HCT116 (cell line): ENCODE data around the gene SLC30A7. TPM values are rescaled to one million over a fixed set of nuclear protein-coding genes. Genes with fewer than 3 reads are reported as not detected.

Source experiments
- ATAC-seq: fragments of 200-7000 bp; cut with Tn5 transposase; 2 replicates; pipeline ENCODE4 v1.9.1; 2020; ENCODE audit warnings: mild to moderate bottlenecking, moderate library complexity
- BruUV-seq: library from RNA; stranded (reverse); fragments of 400-500 nt; replicated peaks from 2 replicates; lab custom pipeline; 2021; lab: Mats Ljungman, UMichigan
- CTCF ChIA-PET: fragments of 300-600 bp; sonication (Branson Sonifier 250); formaldehyde crosslinking; loops from one replicate; lab custom pipeline; 2021; ENCODE audit warnings: antibody characterized with exemption; lab: Charles Lee
- POLR2A ChIA-PET: fragments of 300-600, 350-600 bp; sonication (Branson Sonifier 250); formaldehyde crosslinking; loops from one replicate; lab custom pipeline; 2021; ENCODE audit warnings: antibody characterized with exemption; lab: Charles Lee
- RAD21 ChIA-PET, 2 experiments: fragments of 300-600 bp; sonication (Branson Sonifier 250); formaldehyde crosslinking; loops; one replicate each; lab custom pipeline; 2023; ENCODE audit warnings: low total read pairs in 2 of 2; ENCODE audit not compliant: uncharacterized antibody in 2 of 2, unreplicated experiment in 2 of 2, low non-redundant PET in 1 of 2; lab: Charles Lee
- DNase-seq: peaks from one replicate; pipeline ENCODE4 v3.0.0-alpha.2; 2010; ENCODE audit warnings: low read depth, low spot score
- H2AFZ ChIP-seq: fragments of 200-600 bp; shearing (Covaris generic), sonication (generic); 2 replicates; pipeline ENCODE4 v1.6.1; 2017; ENCODE audit warnings: low read depth, mixed run types, mixed read lengths, antibody characterized with exemption, low read length; ENCODE audit not compliant: poor library complexity, severe bottlenecking
- H3K27ac ChIP-seq: 2 replicates; pipeline ENCODE4 v1.5.1; 2012; ENCODE audit warnings: low read depth, low read length
- H3K27me3 ChIP-seq: fragments of 200-600 bp; sonication (generic); 2 replicates; pipeline ENCODE4 v1.6.1; 2016; ENCODE audit warnings: mixed run types, low read length, mixed read lengths; ENCODE audit not compliant: insufficient read depth
- H3K36me3 ChIP-seq, 2 experiments: fragments of 200-500 bp in 1 of 2; fragments of 200-600 bp in 1 of 2; sonication (Bioruptor generic) in 1 of 2; sonication (generic) in 1 of 2; 2 replicates each; pipeline versions ENCODE4 v1.5.1 to v1.6.1; 2014 to 2016; ENCODE audit warnings: low read length in 2 of 2, inconsistent platforms in 1 of 2, mixed read lengths in 1 of 2, mixed run types in 1 of 2; ENCODE audit not compliant: insufficient read depth in 2 of 2, control insufficient read depth in 1 of 2
- H3K4me1 ChIP-seq, 2 experiments: fragments of 200-600 bp in 1 of 2; sonication (generic) in 1 of 2; 2 replicates each; pipeline versions ENCODE4 v1.5.1 to v1.6.1; 2012 to 2017; ENCODE audit warnings: low read length in 2 of 2, inconsistent platforms in 1 of 2, mild to moderate bottlenecking in 1 of 2, mixed read lengths in 1 of 2, mixed run types in 1 of 2, moderate library complexity in 1 of 2; ENCODE audit not compliant: insufficient read depth in 2 of 2, control insufficient read depth in 1 of 2
- H3K4me2 ChIP-seq: fragments of 200-600 bp; sonication (generic); 2 replicates; pipeline ENCODE4 v1.6.1; 2017; ENCODE audit warnings: mixed run types, low read length, mixed read lengths
- H3K4me3 ChIP-seq, 2 experiments: fragments of 200-600 bp in 1 of 2; sonication (generic) in 1 of 2; replicated peaks in 1 of 2; 2 replicates each; pipeline ENCODE4 v1.5.1; 2011 to 2016; ENCODE audit warnings: low read length in 2 of 2, control low read depth in 1 of 2, low read depth in 1 of 2, mild to moderate bottlenecking in 1 of 2, mixed read lengths in 1 of 2, mixed run types in 1 of 2
- H3K79me2 ChIP-seq: fragments of 200-600 bp; sonication (generic); 2 replicates; pipeline ENCODE4 v1.6.1; 2017; ENCODE audit warnings: mild to moderate bottlenecking, mixed run types, low read length, moderate library complexity, mixed read lengths; ENCODE audit not compliant: insufficient read depth
- H3K9ac ChIP-seq: fragments of 200-600 bp; sonication (generic); 2 replicates; pipeline ENCODE4 v1.6.1; 2016; ENCODE audit warnings: low read length, mixed read lengths
- H3K9me2 ChIP-seq: fragments of 200-600 bp; sonication (generic), shearing (Covaris generic); 2 replicates; pipeline ENCODE4 v1.6.1; 2017; ENCODE audit warnings: mixed run types, mild to moderate bottlenecking, moderate library complexity; ENCODE audit not compliant: insufficient read depth
- H3K9me3 ChIP-seq, 2 experiments: fragments of 200-500 bp in 1 of 2; fragments of 200-600 bp in 1 of 2; sonication (Bioruptor generic) in 1 of 2; sonication (generic) in 1 of 2; 2 replicates each; pipeline ENCODE4 v1.6.1; 2014 to 2017; ENCODE audit warnings: low read length in 2 of 2, mixed read lengths in 2 of 2, inconsistent platforms in 1 of 2, low read depth in 1 of 2, mild to moderate bottlenecking in 1 of 2, mixed run types in 1 of 2, moderate library complexity in 1 of 2; ENCODE audit not compliant: control insufficient read depth in 1 of 2, insufficient read depth in 1 of 2
- H4K20me1 ChIP-seq: fragments of 200-600 bp; sonication (generic), shearing (Covaris generic); 2 replicates; pipeline ENCODE4 v1.6.1; 2017; ENCODE audit warnings: mixed run types, mild to moderate bottlenecking, moderate library complexity; ENCODE audit not compliant: insufficient read depth
- ATF3 ChIP-seq: IDR thresholded peaks from 2 replicates; pipeline ENCODE4 v1.6.1; 2012
- CBX3 ChIP-seq: IDR thresholded peaks from 2 replicates; pipeline ENCODE4 v1.6.1; 2012; ENCODE audit warnings: low read depth
- CEBPB ChIP-seq: IDR thresholded peaks from 2 replicates; pipeline ENCODE4 v1.6.1; 2012; ENCODE audit warnings: low read depth
- CTCF ChIP-seq, 3 experiments: fragments of 200-600 bp in 1 of 3; sonication (generic) in 1 of 3; IDR thresholded peaks in 2 of 3; conservative IDR thresholded peaks in 1 of 3; 2 replicates each; pipeline ENCODE4 v1.5.1; 2012 to 2017; ENCODE audit warnings: low read depth in 2 of 3, low read length in 2 of 3, antibody characterized with exemption in 1 of 3, borderline replicate concordance in 1 of 3, control low read depth in 1 of 3, mild to moderate bottlenecking in 1 of 3, mixed read lengths in 1 of 3, mixed run types in 1 of 3, moderate library complexity in 1 of 3; ENCODE audit not compliant: insufficient read depth in 1 of 3
- EGR1 ChIP-seq: IDR thresholded peaks from 2 replicates; pipeline ENCODE4 v1.6.1; 2012; ENCODE audit warnings: low read depth
- EZH2 ChIP-seq: fragments of 200-600 bp; sonication (generic); IDR thresholded peaks from 2 replicates; pipeline ENCODE4 v1.6.1; 2017; ENCODE audit warnings: antibody characterized with exemption, mixed run types
- EZH2phosphoT487 ChIP-seq: fragments of 200-600 bp; IDR thresholded peaks from 2 replicates; pipeline ENCODE4 v1.6.1; 2018; ENCODE audit warnings: antibody characterized with exemption, borderline replicate concordance
- FOSL1 ChIP-seq: IDR thresholded peaks from 2 replicates; pipeline ENCODE4 v1.6.1; 2012; ENCODE audit warnings: low read depth
- JUND ChIP-seq: IDR thresholded peaks from 2 replicates; pipeline ENCODE4 v1.6.1; 2012
- MAX ChIP-seq: IDR thresholded peaks from 2 replicates; pipeline ENCODE4 v1.6.1; 2012
- POLR2A ChIP-seq: IDR thresholded peaks from 2 replicates; pipeline ENCODE4 v1.7.0; 2011; ENCODE audit warnings: borderline replicate concordance; ENCODE audit not compliant: insufficient read depth, insufficient read length; ENCODE audit errors: extremely low read depth
- POLR2AphosphoS5 ChIP-seq: IDR thresholded peaks from 2 replicates; pipeline ENCODE4 v1.6.1; 2011; ENCODE audit warnings: mild to moderate bottlenecking, low read depth, low read length, moderate library complexity
- RAD21 ChIP-seq: IDR thresholded peaks from 2 replicates; pipeline ENCODE4 v1.6.1; 2012; ENCODE audit warnings: low read depth, mild to moderate bottlenecking
- REST ChIP-seq: IDR thresholded peaks from 2 replicates; pipeline ENCODE4 v1.6.1; 2012; ENCODE audit warnings: low read depth
- SIN3A ChIP-seq: IDR thresholded peaks from 2 replicates; pipeline ENCODE4 v1.6.1; 2012; ENCODE audit warnings: low read depth
- TCF7L2 ChIP-seq: IDR thresholded peaks from 2 replicates; pipeline ENCODE4 v1.7.0; 2011; ENCODE audit warnings: borderline replicate concordance, inconsistent platforms; ENCODE audit not compliant: insufficient read depth, insufficient read length; ENCODE audit errors: extremely low read depth
- YY1 ChIP-seq: IDR thresholded peaks from 2 replicates; pipeline ENCODE4 v1.6.1; 2011; ENCODE audit warnings: low read length, low read depth, moderate library complexity, mild to moderate bottlenecking; ENCODE audit not compliant: insufficient replicate concordance; ENCODE audit errors: extremely low read depth
- ZBTB33 ChIP-seq: IDR thresholded peaks from 2 replicates; pipeline ENCODE4 v1.6.1; 2011; ENCODE audit warnings: mild to moderate bottlenecking, low read length, moderate library complexity; ENCODE audit not compliant: insufficient replicate concordance; ENCODE audit errors: extremely low read depth
- ZFX ChIP-seq: fragments of 450-650 bp; IDR thresholded peaks from 2 replicates; pipeline ENCODE4 v1.6.1; 2017
- ZNF274 ChIP-seq: fragments of 200-500 bp; sonication (Bioruptor generic); IDR thresholded peaks from 2 replicates; pipeline ENCODE4 v1.6.1; 2014; ENCODE audit warnings: mild to moderate bottlenecking, low read depth, low read length, inconsistent platforms
- intact Hi-C: fragments of 100-400 bp; cut with micrococcal nuclease; formaldehyde crosslinking; loops from 2 replicates; pipeline ENCODE4 v1.10.0; 2022
- total RNA-seq: library from RNA; stranded (reverse); gene quantifications from one replicate; pipeline ENCODE4 v1.2.1, GENCODE V29; 2021; ENCODE audit not compliant: unreplicated experiment

The SLC30A7 gene
- total RNA-seq, 1 experiment from 2014 or later: 23.3 TPM

GRCh38 chr1:100875228-100875627 is 20.7 kb upstream of the SLC30A7 start:
- H3K9me3 ChIP-seq: no peaks in the 10 kb centered on the region
- no peak overlapping the region for H3K4me3 ChIP-seq
- H3K27ac ChIP-seq: no peak overlapping the region
- DNase-seq: no peak
- H2AFZ ChIP-seq: no peak overlapping the region
- intact Hi-C loops: no loop called here
- no peaks in the 10 kb centered on the region for H3K36me3 ChIP-seq
- no peaks in the 10 kb centered on the region for H3K4me1 ChIP-seq
- BruUV-seq: no TSS peak
- H3K9me2 ChIP-seq: no peaks in the 10 kb centered on the region
- H3K9ac ChIP-seq: no peak overlapping the region
- ATAC-seq: no peak
- no peaks in the 10 kb centered on the region for H4K20me1 ChIP-seq
- ChIA-PET POLR2A (no interaction called here), RAD21 (no interaction called here), CTCF (no interaction called here)
- no peaks in the 10 kb centered on the region for H3K79me2 ChIP-seq
- no peak overlapping the region for H3K4me2 ChIP-seq
- no peaks in the 10 kb centered on the region for H3K27me3 ChIP-seq
- TF ChIP-seq REST: no peak
- TF ChIP-seq ZFX: no peak
- TF ChIP-seq FOSL1: no peak
- no peak for TF ChIP-seq SIN3A
- TF ChIP-seq JUND: no peak
- no peak for TF ChIP-seq POLR2A
- TF ChIP-seq MAX: no peak
- TF ChIP-seq CTCF (IDR thresholded peaks at IDR 0.05 in 2 of 3, conservative IDR thresholded peaks at IDR 0.05 in 1 of 3; ENCODE audit: borderline replicate concordance in 1 of 3, insufficient read depth in 1 of 3, low read depth in 2 of 3, low read length in 2 of 3): no peak
- TF ChIP-seq CBX3: no peak
- TF ChIP-seq RAD21: no peak
- TF ChIP-seq ZNF274: no peak
- TF ChIP-seq ATF3: no peak
- no peak for TF ChIP-seq EZH2
- TF ChIP-seq EGR1: no peak
- TF ChIP-seq TCF7L2: no peak
- no peak for TF ChIP-seq EZH2phosphoT487
- TF ChIP-seq YY1: no peak
- no peak for TF ChIP-seq POLR2AphosphoS5
- no peak for TF ChIP-seq ZBTB33
- TF ChIP-seq CEBPB: no peak
